MCF 10A (cell line): ENCODE results near the gene ULK4. TPM values are rescaled to one million over a fixed set of nuclear protein-coding genes. Genes with fewer than 3 reads are reported as not detected.
"Not testable (repeated sequence)": the region's sequence is repeated elsewhere in the genome, so short reads cannot be mapped to it uniquely, and the experiment has no call there.

ENCODE experiments used
- BruUV-seq: library from RNA; stranded (reverse); fragments of 400-500 nt; replicated peaks from 2 replicates; lab custom pipeline; 2021; lab: Mats Ljungman, UMichigan
- CTCF ChIA-PET: fragments of 300-600 bp; sonication (Branson Sonifier 250); formaldehyde crosslinking; extraction: SDS; loops from one replicate; lab custom pipeline; 2021; ENCODE audit warnings: antibody characterized with exemption, inconsistent platforms; lab: Yijun Ruan, JAX
- POLR2A ChIA-PET: fragments of 300-600, 350-650 bp; sonication (Branson Sonifier 250); formaldehyde crosslinking; extraction: SDS; loops from one replicate; lab custom pipeline; 2020; ENCODE audit warnings: antibody characterized with exemption, inconsistent platforms; lab: Yijun Ruan, JAX
- DNase-seq: peaks from one replicate; pipeline ENCODE4 v3.0.0-alpha.2; 2018; ENCODE audit not compliant: unreplicated experiment
- H3K27ac Mint-ChIP-seq: one replicate; pipeline ENCODE4 v1.8.0; 2022; ENCODE audit warnings: mild to moderate bottlenecking, low read depth, mixed read lengths; ENCODE audit not compliant: unreplicated experiment
- H3K27me3 Mint-ChIP-seq: one replicate; pipeline ENCODE4 v1.8.0; 2022; ENCODE audit warnings: mixed read lengths; ENCODE audit not compliant: insufficient read depth, unreplicated experiment
- H3K36me3 Mint-ChIP-seq: one replicate; pipeline ENCODE4 v1.8.0; 2022; ENCODE audit warnings: mild to moderate bottlenecking, moderate library complexity, mixed read lengths; ENCODE audit not compliant: insufficient read depth, unreplicated experiment
- H3K4me1 Mint-ChIP-seq: one replicate; pipeline ENCODE4 v1.8.0; 2022; ENCODE audit warnings: mixed read lengths; ENCODE audit not compliant: insufficient read depth, unreplicated experiment
- H3K4me3 Mint-ChIP-seq: one replicate; pipeline ENCODE4 v1.8.0; 2022; ENCODE audit warnings: mild to moderate bottlenecking, moderate library complexity, mixed read lengths; ENCODE audit not compliant: unreplicated experiment
- H3K9me3 Mint-ChIP-seq: one replicate; pipeline ENCODE4 v1.8.0; 2022; ENCODE audit warnings: mixed read lengths; ENCODE audit not compliant: unreplicated experiment
- CTCF ChIP-seq: fragments of 200-600 bp; IDR thresholded peaks from one replicate; pipeline ENCODE4 v1.8.0; 2022; ENCODE audit warnings: antibody characterized with exemption, mild to moderate bottlenecking; ENCODE audit not compliant: unreplicated experiment
- intact Hi-C: fragments of 100-400 bp; cut with micrococcal nuclease; formaldehyde crosslinking; loops from 2 replicates; pipeline ENCODE4 v1.14.1; 2022
- total RNA-seq: library from RNA; stranded (reverse); gene quantifications from 2 replicates; pipeline ENCODE4 v1.2.3, GENCODE V29; 2022

The ULK4 gene
- total RNA-seq, 1 experiment from 2014 or later, result 7.8 TPM

- H3K36me3 Mint-ChIP-seq, result no peaks in the 10 kb centered on the region
- DNase-seq, result no peak
- H3K4me1 Mint-ChIP-seq, result no peaks in the 10 kb centered on the region
- H3K9me3 Mint-ChIP-seq, result no peaks in the 10 kb centered on the region
- TF ChIP-seq CTCF, result no peak
- CTCF ChIA-PET, result no interaction called here
- H3K27me3 Mint-ChIP-seq, result no peaks in the 10 kb centered on the region
- POLR2A ChIA-PET, result no interaction called here
- H3K27ac Mint-ChIP-seq, result no peak overlapping the region
- no peak overlapping the region for H3K4me3 Mint-ChIP-seq
- intact Hi-C loops, result no loop called here
- no TSS peak for BruUV-seq
Observed at GRCh38 chr3:41987627-41988026, 25.7 kb upstream of the ULK4 start.

GRCh38 chr3:41986561-41986960, 24.7 kb upstream of the ULK4 start:
- no peak overlapping the region for H3K27ac Mint-ChIP-seq
- no peaks in the 10 kb centered on the region for H3K4me1 Mint-ChIP-seq
- ChIA-PET POLR2A (interaction anchor here (0.7 to 1.4 kb wide), 2 partner anchors 25 to 34 kb away, joined by 3 to 6 read pairs; partner anchors contain the start of gene ULK4), CTCF (interaction anchor here (0.6 kb wide), 2 partner anchors 44 to 241 kb away, joined by 3 to 4 read pairs; no protein-coding TSS in a partner anchor)
- no peaks in the 10 kb centered on the region for H3K36me3 Mint-ChIP-seq
- no peaks in the 10 kb centered on the region for H3K27me3 Mint-ChIP-seq
- peak; percentile 57 for DNase-seq
- no peaks in the 10 kb centered on the region for H3K9me3 Mint-ChIP-seq
- no peak for TF ChIP-seq CTCF
- H3K4me3 Mint-ChIP-seq, result no peak overlapping the region
- intact Hi-C loops, result no loop called here
- no TSS peak for BruUV-seq

- no peak for DNase-seq
- ChIA-PET POLR2A (no interaction called here), CTCF (no interaction called here)
- intact Hi-C loops, result no loop called here
- no TSS peak for BruUV-seq
- H3K9me3 Mint-ChIP-seq, result no peaks in the 10 kb centered on the region
- no peaks in the 10 kb centered on the region for H3K4me1 Mint-ChIP-seq
- no peak overlapping the region for H3K27ac Mint-ChIP-seq
- TF ChIP-seq CTCF, result no peak
- no peaks in the 10 kb centered on the region for H3K27me3 Mint-ChIP-seq
- peaks cover 6% of the 10 kb centered on the region for H3K36me3 Mint-ChIP-seq
- H3K4me3 Mint-ChIP-seq, result no peak overlapping the region
Observed at GRCh38 chr3:41985018-41985417, 23.1 kb upstream of the ULK4 start.

GRCh38 chr3:41983091-41983490, 21.2 kb upstream of the ULK4 start:
- H3K27me3 Mint-ChIP-seq, H3K27ac Mint-ChIP-seq, H3K4me1 Mint-ChIP-seq, H3K4me3 Mint-ChIP-seq, POLR2A ChIA-PET, BruUV-seq, H3K36me3 Mint-ChIP-seq, DNase-seq, H3K9me3 Mint-ChIP-seq, intact Hi-C loops, CTCF ChIA-PET: not testable (repeated sequence)

- H3K27me3 Mint-ChIP-seq, H3K4me3 Mint-ChIP-seq, intact Hi-C loops, H3K27ac Mint-ChIP-seq, POLR2A ChIA-PET, DNase-seq, H3K9me3 Mint-ChIP-seq, BruUV-seq: not testable (repeated sequence)
- Mint-ChIP-seq H3K4me1 (peaks cover 14% of the 10 kb centered on the region), H3K36me3 (peaks cover 13% of the 10 kb centered on the region)
- CTCF ChIA-PET, result interaction anchor here (0.7 kb wide), 1 partner anchor 69 kb away, joined by 3 read pairs; no protein-coding TSS in a partner anchor
Observed at GRCh38 chr3:41977401-41977800, 15.5 kb upstream of the ULK4 start.
